IMR-90 (cell line): ENCODE results near the gene PLEKHD1. TPM values are rescaled to one million over a fixed set of nuclear protein-coding genes. Genes with fewer than 3 reads are reported as not detected.

Experiments used
- ATAC-seq: fragments of 200-7000 bp; cut with Tn5 transposase; 2 replicates; pipeline ENCODE4 v1.9.1; 2020; ENCODE audit warnings: low read depth, mild to moderate bottlenecking, moderate library complexity
- BruUV-seq: library from RNA; stranded (reverse); fragments of 400-500 nt; replicated peaks from 2 replicates; lab custom pipeline; 2021; lab: Mats Ljungman, UMichigan
- CTCF ChIA-PET: fragments of 300-600 bp; formaldehyde crosslinking; extraction: SDS; loops from one replicate; lab custom pipeline; 2021; ENCODE audit warnings: antibody characterized with exemption; lab: Yijun Ruan, JAX
- POLR2A ChIA-PET: fragments of 300-600 bp; sonication (Branson Sonifier 250); formaldehyde crosslinking; loops from one replicate; lab custom pipeline; 2022; ENCODE audit warnings: antibody characterized with exemption; ENCODE audit not compliant: unreplicated experiment; lab: Charles Lee
- DNase-seq: peaks from one replicate; pipeline ENCODE4 v3.0.0; 2013
- H2AFZ ChIP-seq: replicated peaks from 2 replicates; pipeline ENCODE3; 2013; ENCODE audit warnings: low read length, mild to moderate bottlenecking; ENCODE audit not compliant: poor library complexity
- H2AK5ac ChIP-seq: 2 replicates; pipeline ENCODE4 v1.6.1; 2013; ENCODE audit warnings: low read depth, low read length, inconsistent platforms
- H2AK9ac ChIP-seq: replicated peaks from 2 replicates; pipeline ENCODE3; 2013; ENCODE audit warnings: mild to moderate bottlenecking, low read depth, low read length, moderate library complexity; ENCODE audit not compliant: poor library complexity
- H2BK120ac ChIP-seq: 2 replicates; pipeline ENCODE4 v1.6.1; 2013; ENCODE audit warnings: low read depth, low read length, inconsistent platforms
- H2BK15ac ChIP-seq: 3 replicates; pipeline ENCODE4 v1.6.1; 2013; ENCODE audit warnings: low read depth, low read length, inconsistent platforms
- H2BK20ac ChIP-seq: 2 replicates; pipeline ENCODE4 v1.6.1; 2013; ENCODE audit warnings: low read depth, mild to moderate bottlenecking, inconsistent platforms, low read length, moderate library complexity
- H2BK5ac ChIP-seq: 2 replicates; pipeline ENCODE4 v1.6.1; 2013; ENCODE audit warnings: mild to moderate bottlenecking, low read depth, low read length, inconsistent platforms; ENCODE audit not compliant: poor library complexity, severe bottlenecking
- H3K14ac ChIP-seq: replicated peaks from 2 replicates; pipeline ENCODE4 v1.6.1; 2013; ENCODE audit warnings: low read depth, low read length, inconsistent platforms
- H3K18ac ChIP-seq: 2 replicates; pipeline ENCODE4 v1.6.1; 2013; ENCODE audit warnings: low read depth, low read length, control low read depth
- H3K23ac ChIP-seq: 2 replicates; pipeline ENCODE4 v1.6.1; 2013; ENCODE audit warnings: low read depth, low read length, inconsistent platforms
- H3K27ac ChIP-seq: 2 replicates; pipeline ENCODE4 v1.5.1; 2013; ENCODE audit warnings: mild to moderate bottlenecking, control low read depth, low read length; ENCODE audit not compliant: insufficient read depth
- H3K27me3 ChIP-seq: 2 replicates; pipeline ENCODE4 v1.6.1; 2013; ENCODE audit warnings: low read length; ENCODE audit not compliant: control insufficient read depth, insufficient read depth
- H3K36me3 ChIP-seq: 2 replicates; pipeline ENCODE4 v1.6.1; 2013; ENCODE audit warnings: low read length, mixed read lengths; ENCODE audit not compliant: control insufficient read depth, insufficient read depth
- H3K4ac ChIP-seq: 2 replicates; pipeline ENCODE4 v1.6.1; 2013; ENCODE audit warnings: low read depth, low read length, inconsistent platforms
- H3K4me1 ChIP-seq: 2 replicates; pipeline ENCODE4 v1.6.1; 2013; ENCODE audit warnings: low read length, mixed read lengths; ENCODE audit not compliant: control insufficient read depth, insufficient read depth
- H3K4me2 ChIP-seq: 2 replicates; pipeline ENCODE4 v1.6.1; 2013; ENCODE audit warnings: low read depth, mild to moderate bottlenecking, control low read depth, low read length, moderate library complexity
- H3K4me3 ChIP-seq: 2 replicates; pipeline ENCODE4 v1.5.1; 2013; ENCODE audit warnings: low read depth, mild to moderate bottlenecking, control low read depth, low read length, moderate library complexity; ENCODE audit not compliant: insufficient read depth
- H3K56ac ChIP-seq: 2 replicates; pipeline ENCODE4 v1.6.1; 2013; ENCODE audit warnings: low read length, inconsistent platforms; ENCODE audit not compliant: insufficient read depth; ENCODE audit errors: extremely low read depth
- H3K79me1 ChIP-seq, 2 experiments: 2 replicates each; pipeline ENCODE4 v1.6.1; 2013; ENCODE audit warnings: low read length in 2 of 2, inconsistent platforms in 1 of 2, low read depth in 1 of 2
- H3K9ac ChIP-seq: 2 replicates; pipeline ENCODE4 v1.6.1; 2013; ENCODE audit warnings: low read depth, low read length, control low read depth
- H3K9me1 ChIP-seq: 2 replicates; pipeline ENCODE4 v1.6.1; 2013; ENCODE audit warnings: low read length, inconsistent platforms; ENCODE audit not compliant: insufficient read depth
- H3K9me3 ChIP-seq: 2 replicates; pipeline ENCODE4 v1.6.1; 2013; ENCODE audit warnings: low read length; ENCODE audit not compliant: control insufficient read depth, insufficient read depth
- H4K20me1 ChIP-seq: 2 replicates; pipeline ENCODE4 v1.6.1; 2013; ENCODE audit warnings: low read length, inconsistent platforms; ENCODE audit not compliant: insufficient read depth
- H4K5ac ChIP-seq: 2 replicates; pipeline ENCODE4 v1.6.1; 2013; ENCODE audit warnings: mild to moderate bottlenecking, low read depth, low read length, control low read depth
- H4K8ac ChIP-seq, 2 experiments: 2 replicates each; pipeline ENCODE4 v1.6.1; 2013; ENCODE audit warnings: low read depth in 2 of 2, low read length in 2 of 2, control low read depth in 1 of 2, inconsistent platforms in 1 of 2
- H4K91ac ChIP-seq: 2 replicates; pipeline ENCODE4 v1.6.1; 2013; ENCODE audit warnings: low read depth, low read length, inconsistent platforms; ENCODE audit not compliant: insufficient read depth
- BHLHE40 ChIP-seq: fragments of 150-350 bp; IDR thresholded peaks from 2 replicates; pipeline ENCODE4 v1.6.1; 2016; ENCODE audit warnings: mild to moderate bottlenecking, low read depth, low read length
- CEBPB ChIP-seq: IDR thresholded peaks from 2 replicates; pipeline ENCODE4 v1.6.1; 2012; ENCODE audit warnings: low read depth, low read length, improper control_type of control experiment
- CHD1 ChIP-seq: IDR thresholded peaks from 2 replicates; pipeline ENCODE4 v1.6.1; 2012; ENCODE audit warnings: low read depth, low read length, improper control_type of control experiment
- CTCF ChIP-seq: conservative IDR thresholded peaks from 2 replicates; pipeline ENCODE4 v1.5.1; 2012; ENCODE audit warnings: mild to moderate bottlenecking, low read depth, low read length, improper control_type of control experiment
- ELK1 ChIP-seq: fragments of 150-350 bp; IDR thresholded peaks from 2 replicates; pipeline ENCODE4 v1.6.1; 2016; ENCODE audit warnings: low read depth, mild to moderate bottlenecking, low read length, moderate library complexity, borderline replicate concordance
- FOS ChIP-seq: fragments of 150-350 bp; IDR thresholded peaks from 2 replicates; pipeline ENCODE4 v1.6.1; 2016; ENCODE audit warnings: low read depth, low read length
- MAFK ChIP-seq: IDR thresholded peaks from 2 replicates; pipeline ENCODE4 v1.6.1; 2012; ENCODE audit warnings: low read depth, low read length, improper control_type of control experiment
- MAZ ChIP-seq: IDR thresholded peaks from 2 replicates; pipeline ENCODE4 v1.6.1; 2012; ENCODE audit warnings: low read depth, mild to moderate bottlenecking, low read length, improper control_type of control experiment, moderate library complexity, borderline replicate concordance
- MXI1 ChIP-seq: IDR thresholded peaks from 2 replicates; pipeline ENCODE4 v1.6.1; 2012; ENCODE audit warnings: low read depth, mild to moderate bottlenecking, low read length, moderate library complexity, borderline replicate concordance
- POLR2A ChIP-seq: IDR thresholded peaks from 2 replicates; pipeline ENCODE4 v1.6.1; 2012; ENCODE audit warnings: mild to moderate bottlenecking, low read depth, low read length
- RAD21 ChIP-seq: IDR thresholded peaks from 2 replicates; pipeline ENCODE4 v1.6.1; 2012; ENCODE audit warnings: low read length, improper control_type of control experiment
- RCOR1 ChIP-seq: IDR thresholded peaks from 2 replicates; pipeline ENCODE4 v1.6.1; 2012; ENCODE audit warnings: mild to moderate bottlenecking, low read length, improper control_type of control experiment; ENCODE audit not compliant: insufficient replicate concordance
- RFX5 ChIP-seq: IDR thresholded peaks from 2 replicates; pipeline ENCODE4 v1.8.0; 2012; ENCODE audit warnings: low read depth, mild to moderate bottlenecking, low read length, moderate library complexity
- SMC3 ChIP-seq: fragments of 150-350 bp; IDR thresholded peaks from 2 replicates; pipeline ENCODE4 v1.6.1; 2016; ENCODE audit warnings: low read depth, mild to moderate bottlenecking, antibody characterized with exemption, low read length, moderate library complexity
- WGBS, 2 experiments: methylation state at CpG; one replicate each; pipeline versions ENCODE4 v1.1.5 to v1.1.7; 2013; ENCODE audit warnings: missing lambda C conversion rate in 2 of 2; ENCODE audit not compliant: insufficient read length in 1 of 2; ENCODE audit errors: extremely low coverage in 2 of 2; 5-methylcytosine and 5-hydroxymethylcytosine counted together
- dilution Hi-C: fragments of 300-500 bp; cut with HindIII; formaldehyde crosslinking; loops from one replicate; pipeline ENCODE4 v1.14.3; 2018; ENCODE audit warnings: low sequenced_read_pairs; ENCODE audit not compliant: unreplicated experiment
- in situ Hi-C: fragments of 300-500 bp; cut with MboI; formaldehyde crosslinking; loops from 3 replicates; pipeline ENCODE4 v1.14.3; 2019; ENCODE audit warnings: low sequenced_read_pairs, inconsistent platforms, mixed read lengths
- intact Hi-C: fragments of 100-400 bp; cut with micrococcal nuclease; formaldehyde crosslinking; loops from 2 replicates; pipeline ENCODE4 v1.10.0; 2022
- polyA plus RNA-seq, 3 experiments: library from polyadenylated mRNA; depleted of rRNA; stranded (reverse); fragments of >200 nt; gene quantifications; 2 replicates each; pipeline ENCODE4 v1.2.3, GENCODE V29; 2012; ENCODE audit warnings: low replicate concordance in 1 of 3
- total RNA-seq: library from RNA; depleted of rRNA; stranded (reverse); fragments of >200 nt; gene quantifications from 2 replicates; pipeline ENCODE4 v1.2.3, GENCODE V29; 2012

PLEKHD1 gene
- total and polyA plus RNA-seq, 2 of the 4 experiments (the other 2 are of a cell fraction), result under 0.01 TPM; not detected in 1

GRCh38 chr14:69473260-69473659 lies 11.3 kb upstream of the PLEKHD1 start:
- H3K27me3 ChIP-seq, result peaks cover 14% of the 10 kb centered on the region
- H3K27ac ChIP-seq, result no peak overlapping the region
- no peak overlapping the region for H3K9ac ChIP-seq
- H4K91ac ChIP-seq, result no peak overlapping the region
- H4K8ac ChIP-seq, result no peak overlapping the region
- H3K4ac ChIP-seq, result no peak overlapping the region
- no CpG with 5 or more reads among the region's 3 CpGs for WGBS, 2 experiments
- H2BK15ac ChIP-seq, result no peak overlapping the region
- no peak overlapping the region for H3K18ac ChIP-seq
- no peak overlapping the region for H2BK120ac ChIP-seq
- H4K20me1 ChIP-seq, result peaks cover 3% of the 10 kb centered on the region; the same call in 1 of the 2 replicates
- H3K56ac ChIP-seq, result no peak overlapping the region
- H4K5ac ChIP-seq, result no peak overlapping the region
- H3K4me1 ChIP-seq, result no peaks in the 10 kb centered on the region; the same call in 1 of the 2 replicates
- H3K9me3 ChIP-seq, result no peaks in the 10 kb centered on the region
- no peak overlapping the region for H2BK20ac ChIP-seq
- no peak overlapping the region for H3K14ac ChIP-seq
- no peak overlapping the region for H2AK9ac ChIP-seq
- dilution Hi-C loops, result no loop called here
- H3K4me2 ChIP-seq, result no peak overlapping the region
- no peaks in the 10 kb centered on the region for H3K36me3 ChIP-seq
- no peaks in the 10 kb centered on the region for H3K9me1 ChIP-seq
- ATAC-seq, result no peak
- H2BK5ac ChIP-seq, result no peak overlapping the region
- POLR2A ChIA-PET, result no interaction called here
- no peak for DNase-seq
- H3K4me3 ChIP-seq, result no peak overlapping the region
- TF ChIP-seq BHLHE40, result no peak
- TF ChIP-seq RFX5, result no peak
- TF ChIP-seq CEBPB, result no peak
- no peak for TF ChIP-seq MAFK
- TF ChIP-seq SMC3, result no peak
- TF ChIP-seq CHD1, result no peak
- TF ChIP-seq ELK1, result no peak
- no peak for TF ChIP-seq POLR2A
- TF ChIP-seq CTCF, result no peak
- TF ChIP-seq MAZ, result no peak
- TF ChIP-seq MXI1, result no peak
- TF ChIP-seq RAD21, result no peak
- no peak for TF ChIP-seq RCOR1
- TF ChIP-seq FOS, result no peak
- no peak overlapping the region for H2AFZ ChIP-seq
- CTCF ChIA-PET, result no interaction called here
- no peak overlapping the region for H2AK5ac ChIP-seq
- H3K23ac ChIP-seq, result no peak overlapping the region
- intact Hi-C loops, result no loop called here
- H3K79me1 ChIP-seq, result no peaks in the 10 kb centered on the region
- in situ Hi-C loops, result no loop called here
- BruUV-seq, result no TSS peak
